A549 (cell line): Measurements from ENCODE around the gene PPP2R3A. TPM values are rescaled to one million over a fixed set of nuclear protein-coding genes. Genes with fewer than 3 reads are reported as not detected.
"Not testable (repeated sequence)": the region's sequence is repeated elsewhere in the genome, so short reads cannot be mapped to it uniquely, and the experiment has no call there.

Experiments
- ATAC-seq, 2 experiments: fragments of 200-7000 bp in 1 of 2; fragments of >200 bp in 1 of 2; cut with Nextera tagmentation in 1 of 2; cut with Tn5 transposase in 1 of 2; 3 replicates each; pipeline versions ENCODE4 v1.8.0 to v1.9.1; 2018 to 2020; ENCODE audit warnings: mild to moderate bottlenecking in 1 of 2, moderate library complexity in 1 of 2
- CTCF ChIA-PET: fragments of 300-600 bp; sonication (Branson Sonifier 250); formaldehyde crosslinking; extraction: SDS; loops from one replicate; lab custom pipeline; 2021; ENCODE audit warnings: antibody characterized with exemption, inconsistent platforms; lab: Yijun Ruan, JAX
- POLR2A ChIA-PET: fragments of 350-600 bp; formaldehyde crosslinking; extraction: SDS; loops from one replicate; lab custom pipeline; 2021; ENCODE audit warnings: antibody characterized with exemption, inconsistent platforms; lab: Yijun Ruan, JAX
- DNase-seq, 2 experiments: peaks; one replicate each; pipeline versions ENCODE4 v3.0.0 to v3.0.0-alpha.2; 2011 to 2016; ENCODE audit warnings: low read depth in 1 of 2, low spot score in 1 of 2
- FAIRE-seq: peaks from 2 replicates; lab custom pipeline; 2011; peaks lifted over from hg19 to GRCh38; lab: Jason Lieb, UNC
- H3K27ac ChIP-seq, 2 experiments: fragments of >200 bp; sonication (Bioruptor Twin); formaldehyde crosslinking; 3 replicates each; pipeline ENCODE4 v1.5.1; 2016 to 2017
- H3K4me1 ChIP-seq: fragments of >200 bp; sonication (Bioruptor Twin); formaldehyde crosslinking; 3 replicates; pipeline ENCODE4 v1.6.1; 2016
- H3K4me2 ChIP-seq: fragments of >200 bp; sonication (Bioruptor Twin); formaldehyde crosslinking; 3 replicates; pipeline ENCODE4 v1.6.1; 2016
- H3K4me3 ChIP-seq: fragments of >200 bp; sonication (Bioruptor Twin); formaldehyde crosslinking; 3 replicates; pipeline ENCODE4 v1.5.1; 2016
- H3K9me3 ChIP-seq: fragments of >200 bp; sonication (Bioruptor Twin); formaldehyde crosslinking; 3 replicates; pipeline ENCODE4 v1.6.1; 2016
- BCL3 ChIP-seq: fragments of >200 bp; sonication (Bioruptor Twin); formaldehyde crosslinking; IDR thresholded peaks from 3 replicates; pipeline ENCODE4 v1.6.1; 2016
- CBX2 ChIP-seq: fragments of 200-600 bp; sonication (generic); IDR thresholded peaks from 2 replicates; pipeline ENCODE4 v1.6.1; 2016; ENCODE audit warnings: low read depth, mild to moderate bottlenecking, borderline replicate concordance
- E2F6 ChIP-seq: IDR thresholded peaks from 2 replicates; pipeline ENCODE4 v1.6.1; 2012; ENCODE audit warnings: low read depth, borderline replicate concordance
- EHF ChIP-seq: fragments of 250-450 bp; sonication (Bioruptor Pico); IDR thresholded peaks from 2 replicates; pipeline ENCODE4 v1.5.0; 2020; ENCODE audit warnings: mild to moderate bottlenecking
- ELK1 ChIP-seq: fragments of 150-350 bp; IDR thresholded peaks from 2 replicates; pipeline ENCODE4 v1.6.1; 2014; ENCODE audit warnings: low read depth, mild to moderate bottlenecking, low read length
- ESRRA ChIP-seq: fragments of 150-350 bp; IDR thresholded peaks from 2 replicates; pipeline ENCODE4 v1.6.1; 2014; ENCODE audit warnings: mild to moderate bottlenecking, low read length, borderline replicate concordance
- HDAC2 ChIP-seq: fragments of 200-600 bp; sonication (generic); IDR thresholded peaks from 2 replicates; pipeline ENCODE4 v1.6.1; 2016
- JUN ChIP-seq, 2 experiments: fragments of >200 bp; sonication (Bioruptor Twin); formaldehyde crosslinking; IDR thresholded peaks; 2 replicates in 1 of 2; 3 replicates in 1 of 2; pipeline ENCODE4 v1.6.1; 2016 to 2017
- JUNB ChIP-seq: fragments of >200 bp; sonication (Bioruptor Twin); formaldehyde crosslinking; IDR thresholded peaks from 2 replicates; pipeline ENCODE4 v1.6.1; 2016
- KDM1A ChIP-seq: fragments of 200-600 bp; sonication (generic); IDR thresholded peaks from 2 replicates; pipeline ENCODE4 v1.6.1; 2016; ENCODE audit warnings: low read depth, mild to moderate bottlenecking
- MAFK ChIP-seq: fragments of 450-650 bp; IDR thresholded peaks from 2 replicates; pipeline ENCODE4 v1.6.1; 2014; ENCODE audit not compliant: partially characterized antibody
- MYC ChIP-seq: IDR thresholded peaks from 2 replicates; pipeline ENCODE4 v1.6.1; 2012; ENCODE audit warnings: mild to moderate bottlenecking, inconsistent platforms, low read length, improper control_type of control experiment, borderline replicate concordance
- NFE2L2 ChIP-seq: fragments of 150-350 bp; conservative IDR thresholded peaks from 2 replicates; pipeline ENCODE4 v1.6.1; 2014; ENCODE audit warnings: low read length
- NPAS2 ChIP-seq: fragments of 250-450 bp; sonication (Bioruptor Pico); IDR thresholded peaks from 2 replicates; pipeline ENCODE4 v1.8.0; 2022; ENCODE audit warnings: mild to moderate bottlenecking, moderate library complexity, borderline replicate concordance
- PBX3 ChIP-seq: IDR thresholded peaks from 2 replicates; pipeline ENCODE4 v1.6.1; 2012
- POLR2A ChIP-seq: IDR thresholded peaks from 2 replicates; pipeline ENCODE4 v1.6.1; 2012; ENCODE audit warnings: mild to moderate bottlenecking, low read length
- POLR2AphosphoS2 ChIP-seq: conservative IDR thresholded peaks from 2 replicates; pipeline ENCODE4 v1.6.1; 2012; ENCODE audit warnings: low read length, improper control_type of control experiment, inconsistent platforms
- RFX5 ChIP-seq: fragments of 450-650 bp; IDR thresholded peaks from 2 replicates; pipeline ENCODE4 v1.7.1; 2014; ENCODE audit warnings: antibody characterized with exemption, mild to moderate bottlenecking, moderate library complexity
- RNF2 ChIP-seq: fragments of 200-600 bp; sonication (generic); IDR thresholded peaks from 2 replicates; pipeline ENCODE4 v1.6.1; 2016; ENCODE audit warnings: low read depth, mild to moderate bottlenecking, antibody characterized with exemption, moderate library complexity, borderline replicate concordance
- SMC3 ChIP-seq: fragments of >200 bp; sonication (Bioruptor Twin); formaldehyde crosslinking; IDR thresholded peaks from 3 replicates; pipeline ENCODE4 v1.6.1; 2018; ENCODE audit warnings: inconsistent platforms
- WGBS: methylation state at CpG from one replicate; pipeline ENCODE4 v1.1.6; 2017; ENCODE audit errors: missing lambda C conversion rate; 5-methylcytosine and 5-hydroxymethylcytosine counted together
- polyA plus RNA-seq, 4 experiments: library from polyadenylated mRNA; depleted of rRNA in 3 of 4; stranded (reverse); fragments of >200 nt; fragmentation: RNase III in 1 of 4; extraction: RNeasy Plus Mini Kit Qiagen cat#74134 plus additional on column Dnase treatment in 1 of 4; gene quantifications; 2 replicates in 3 of 4; 3 replicates in 1 of 4; pipeline ENCODE4 v1.2.3, GENCODE V29; 2011 to 2017

PPP2R3A gene
- polyA plus RNA-seq, 2 of the 4 experiments (the other 2 are of a cell fraction): 1.9 to 3.2 TPM

DNA sequence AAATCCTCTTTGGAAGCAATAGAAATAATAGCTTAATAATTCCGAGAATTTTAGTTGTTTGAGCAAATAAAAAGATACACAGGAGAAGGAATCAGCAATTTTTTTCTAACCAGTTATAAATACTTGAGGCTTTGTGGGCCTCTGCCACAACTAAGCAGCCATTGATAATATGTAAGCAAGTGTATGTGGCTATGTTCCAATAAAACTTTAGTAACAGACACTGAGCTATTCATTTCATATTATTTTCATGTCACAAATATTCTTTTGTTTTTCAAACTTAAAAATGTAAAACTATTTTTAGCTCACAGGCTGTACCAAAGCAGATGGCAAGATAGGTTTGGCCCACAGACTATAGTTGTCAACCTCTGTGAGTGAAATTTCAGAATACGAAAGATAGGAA is 145.0 kb downstream of the PPP2R3A start (continued):
- TF ChIP-seq JUN (IDR thresholded peaks at IDR 0.05) (no peak), RFX5 (no peak), CBX2 (no peak)

DNA sequence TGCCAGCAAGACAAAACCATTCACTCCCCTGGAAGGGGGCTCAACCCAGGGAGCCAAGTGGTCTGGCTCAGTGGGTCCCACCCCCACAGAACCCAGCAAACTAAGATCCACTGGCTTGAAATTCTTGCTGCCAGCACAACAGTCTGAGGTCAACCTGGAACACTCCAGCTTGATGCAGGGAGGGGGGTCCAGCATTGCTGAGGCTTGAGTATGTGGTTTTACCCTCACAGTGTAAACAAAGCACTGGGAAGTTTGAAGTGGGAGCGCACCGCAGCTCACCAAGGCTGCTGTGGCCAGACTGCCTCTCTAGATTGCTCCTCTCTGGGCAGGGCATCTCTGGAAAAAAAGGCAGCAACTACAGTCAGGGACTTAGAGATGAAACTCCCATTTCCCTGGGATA is 148.9 kb downstream of the PPP2R3A start:
- ATAC-seq (no peak), FAIRE-seq (no peak), DNase-seq (no peak)
- H3K9me3 ChIP-seq: 0 out of 3 replicates have a peak, but pooled peaks cover 3% of the 10 kb centered on the region
- H3K4me2 ChIP-seq: no peak overlapping the region
- H3K4me1 ChIP-seq: no peaks in the 10 kb centered on the region
- no peak overlapping the region for H3K27ac ChIP-seq
- no peak for TF ChIP-seq JUNB
- CTCF ChIA-PET: no interaction called here
- no peak overlapping the region for H3K4me3 ChIP-seq
- POLR2A ChIA-PET: no interaction called here
- WGBS: 89% methylated on average over 2 of the region's 2 CpGs

- POLR2A ChIA-PET, H3K9me3 ChIP-seq, H3K27ac ChIP-seq, ATAC-seq, H3K4me1 ChIP-seq, FAIRE-seq, H3K4me3 ChIP-seq, H3K4me2 ChIP-seq, CTCF ChIA-PET, DNase-seq: not testable (repeated sequence)
- peak; percentile 75 for TF ChIP-seq MAFK
- WGBS: 87% methylated on average over 1 of the region's 1 CpG
These were observed 153.8 kb downstream of the PPP2R3A start for GRCh38 chr3:136119332-136119731.

GRCh38 chr3:136119783-136120182 is 154.3 kb downstream of the PPP2R3A start:
- FAIRE-seq, H3K27ac ChIP-seq, DNase-seq, H3K4me1 ChIP-seq, H3K4me3 ChIP-seq, POLR2A ChIA-PET, H3K9me3 ChIP-seq, H3K4me2 ChIP-seq, ATAC-seq: not testable (repeated sequence)
- 90% methylated on average over 5 of the region's 5 CpGs for WGBS
- CTCF ChIA-PET: interaction anchor here (0.6 kb wide), 1 partner anchor 8 kb away, joined by 3 read pairs; no protein-coding TSS in a partner anchor

GRCh38 chr3:136120373-136121348 is 155.1 kb downstream of the PPP2R3A start:
- ATAC-seq (no peak), FAIRE-seq (no peak)
- CTCF ChIA-PET: interaction anchor here (0.6 to 0.9 kb wide), 2 partner anchors 9 to 29 kb away, joined by 3 read pairs; no protein-coding TSS in a partner anchor

More at GRCh38 chr3:136120373-136121348, 155.1 kb downstream of the PPP2R3A start:
- Histone ChIP-seq H3K27ac (no peak overlapping the region), H3K4me3 (no peak overlapping the region), H3K4me1 (no peaks in the 10 kb centered on the region), H3K9me3 (no peaks in the 10 kb centered on the region), H3K4me2 (no peak overlapping the region)
- DNase-seq: no peak
- TF ChIP-seq HDAC2 (no peak), POLR2A (no peak), SMC3 (no peak), NPAS2 (CRISPR knock-in tag) (no peak), EHF (CRISPR knock-in tag) (no peak), BCL3 (no peak), NFE2L2 (no peak), JUNB (no peak), KDM1A (no peak), RNF2 (no peak), E2F6 (no peak), MYC (no peak), PBX3 (no peak), POLR2AphosphoS2 (no peak), ESRRA (no peak), ELK1 (no peak)
- 90% methylated on average over 8 of the region's 8 CpGs for WGBS
- POLR2A ChIA-PET: no interaction called here
